CD14-positive monocyte (primary cell): ENCODE results near the gene PARP9. TPM values are rescaled to one million over a fixed set of nuclear protein-coding genes. Genes with fewer than 3 reads are reported as not detected.

ENCODE experiments used
- DNase-seq, 3 donors: peaks; one replicate each; pipeline ENCODE4 v3.0.0-alpha.2; 2011 to 2022
- H2AFZ ChIP-seq: 2 replicates; pipeline ENCODE4 v1.6.0; 2012; ENCODE audit warnings: mild to moderate bottlenecking, low read depth, low read length, inconsistent platforms; ENCODE audit not compliant: insufficient read depth, poor library complexity, severe bottlenecking
- H3K27ac ChIP-seq, 2 donors: 1 replicate in 1 of 2; 2 replicates in 1 of 2; pipeline ENCODE4 v1.5.1; 2012 to 2013; ENCODE audit warnings: low read length in 2 of 2, control low read depth in 1 of 2, inconsistent platforms in 1 of 2, low read depth in 1 of 2, mild to moderate bottlenecking in 1 of 2
- H3K27me3 ChIP-seq, 2 donors: one replicate each; pipeline versions ENCODE4 v1.6.0 to v1.6.1; 2011 to 2013; ENCODE audit warnings: low read length in 2 of 2; ENCODE audit not compliant: control insufficient read depth in 2 of 2, insufficient read depth in 2 of 2
- H3K36me3 ChIP-seq, 2 donors: replicated peaks in 1 of 2; 1 replicate in 1 of 2; 2 replicates in 1 of 2; pipeline versions ENCODE4 v1.5.1 to v1.6.1; 2012 to 2013; ENCODE audit warnings: low read length in 2 of 2, control low read depth in 1 of 2, inconsistent platforms in 1 of 2, mild to moderate bottlenecking in 1 of 2; ENCODE audit not compliant: insufficient read depth in 2 of 2, control insufficient read depth in 1 of 2
- H3K4me1 ChIP-seq, 2 donors: 1 replicate in 1 of 2; 2 replicates in 1 of 2; pipeline versions ENCODE4 v1.5.1 to v1.6.1; 2012 to 2013; ENCODE audit warnings: low read length in 2 of 2, control low read depth in 1 of 2, inconsistent platforms in 1 of 2, mild to moderate bottlenecking in 1 of 2, moderate library complexity in 1 of 2; ENCODE audit not compliant: insufficient read depth in 2 of 2, control insufficient read depth in 1 of 2
- H3K4me2 ChIP-seq: replicated peaks from 2 replicates; pipeline ENCODE3; 2012; ENCODE audit warnings: low read length, moderate library complexity, mild to moderate bottlenecking; ENCODE audit not compliant: poor library complexity, severe bottlenecking; ENCODE audit errors: extremely low read depth
- H3K4me3 ChIP-seq, 3 experiments: fragments of 200-600 bp in 1 of 3; sonication (generic) in 1 of 3; replicated peaks in 1 of 3; 1 replicate in 2 of 3; 2 replicates in 1 of 3; pipeline ENCODE4 v1.5.1; 2011 to 2013; ENCODE audit warnings: low read length in 3 of 3, mild to moderate bottlenecking in 3 of 3, control low read depth in 2 of 3, low read depth in 2 of 3, inconsistent platforms in 1 of 3, moderate library complexity in 1 of 3
- H3K79me2 ChIP-seq: 2 replicates; pipeline ENCODE4 v1.6.0; 2012; ENCODE audit warnings: mild to moderate bottlenecking, control low read depth, inconsistent platforms, low read length, moderate library complexity; ENCODE audit not compliant: insufficient read depth
- H3K9ac ChIP-seq: 2 replicates; pipeline ENCODE4 v1.6.0; 2017; ENCODE audit warnings: low read length, mild to moderate bottlenecking; ENCODE audit not compliant: insufficient read depth, poor library complexity, severe bottlenecking
- H3K9me3 ChIP-seq, 2 donors: replicated peaks in 1 of 2; 1 replicate in 1 of 2; 2 replicates in 1 of 2; pipeline versions ENCODE4 v1.5.1 to v1.6.1; 2012 to 2013; ENCODE audit warnings: low read length in 2 of 2, control low read depth in 1 of 2; ENCODE audit not compliant: control insufficient read depth in 1 of 2, insufficient read depth in 1 of 2
- H4K20me1 ChIP-seq: 2 replicates; pipeline ENCODE4 v1.6.0; 2012; ENCODE audit warnings: mild to moderate bottlenecking, low read length, control low read depth, moderate library complexity; ENCODE audit not compliant: insufficient read depth
- H3K27ac Mint-ChIP-seq, 7 donors: one replicate each; pipeline ENCODE4 v1.8.0; 2020; ENCODE audit warnings: mild to moderate bottlenecking in 7 of 7, mixed read lengths in 7 of 7, moderate library complexity in 6 of 7, inconsistent platforms in 2 of 7
- H3K27me3 Mint-ChIP-seq, 3 donors: one replicate each; pipeline ENCODE4 v1.8.0; 2021 to 2022; ENCODE audit warnings: low read depth in 3 of 3, mild to moderate bottlenecking in 3 of 3, mixed read lengths in 3 of 3, moderate library complexity in 3 of 3, inconsistent platforms in 1 of 3
- H3K36me3 Mint-ChIP-seq, 2 donors: one replicate each; pipeline ENCODE4 v1.8.0; 2020; ENCODE audit warnings: mixed read lengths in 2 of 2, inconsistent platforms in 1 of 2, mild to moderate bottlenecking in 1 of 2
- H3K4me1 Mint-ChIP-seq: one replicate; pipeline ENCODE4 v1.8.0; 2020; ENCODE audit warnings: mild to moderate bottlenecking, mixed read lengths
- H3K4me3 Mint-ChIP-seq, 2 donors: one replicate each; pipeline ENCODE4 v1.8.0; 2020; ENCODE audit warnings: mild to moderate bottlenecking in 2 of 2, mixed read lengths in 2 of 2, moderate library complexity in 1 of 2
- H3K9me3 Mint-ChIP-seq, 7 donors: one replicate each; pipeline ENCODE4 v1.8.0; 2020 to 2022; ENCODE audit warnings: mixed read lengths in 7 of 7, mild to moderate bottlenecking in 6 of 7, moderate library complexity in 6 of 7, inconsistent platforms in 2 of 7
- CTCF ChIP-seq: fragments of 200-600 bp; IDR thresholded peaks from one replicate; pipeline ENCODE4 v1.8.0; 2022; ENCODE audit warnings: antibody characterized with exemption, mild to moderate bottlenecking
- WGBS: methylation state at CpG from one replicate; pipeline ENCODE4 v1.1.5; 2013; ENCODE audit warnings: missing lambda C conversion rate; ENCODE audit not compliant: insufficient coverage; 5-methylcytosine and 5-hydroxymethylcytosine counted together
- intact Hi-C, 2 donors: fragments of 100-400 bp; cut with micrococcal nuclease; formaldehyde crosslinking; loops; one replicate each; pipeline versions ENCODE4 v1.15.0 to v1.15.1; 2023
- polyA plus RNA-seq, 3 donors: library from polyadenylated mRNA; depleted of rRNA in 1 of 3; unstranded in 2 of 3; stranded (reverse) in 1 of 3; fragments of 300-500 nt in 2 of 3; fragments of >200 nt in 1 of 3; fragmentation: Illumina TruSeq in 2 of 3; gene quantifications; 1 replicate in 2 of 3; 2 replicates in 1 of 3; pipeline ENCODE4 v1.2.3, GENCODE V29; 2012 to 2021

The PARP9 gene
- polyA plus RNA-seq, 3 donors = 31.4 to 43.3 (median 34.4) TPM

DNA sequence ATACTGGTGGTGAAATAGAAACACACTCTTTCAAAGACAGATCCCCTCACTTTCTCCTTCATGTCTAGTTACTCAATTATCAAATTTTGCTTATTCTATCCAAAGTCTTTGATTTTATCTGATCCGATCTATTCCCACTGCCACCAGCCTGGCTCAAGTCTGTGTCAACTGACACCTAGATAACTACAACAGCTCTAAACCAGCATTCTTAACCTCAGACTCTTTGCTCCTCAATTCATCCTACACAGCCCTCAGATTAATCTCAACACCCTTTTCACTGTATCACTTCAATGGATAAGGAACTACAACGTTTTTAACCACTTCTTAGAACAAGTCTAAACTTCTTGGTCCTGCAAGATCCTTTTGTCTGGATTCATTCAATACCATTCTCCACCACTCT, 58.4 kb downstream of the PARP9 start:
- Mint-ChIP-seq H3K4me1 (peaks cover 59% of the 10 kb centered on the region), H3K36me3 (peaks cover 0 to 18% of the 10 kb centered on the region in 2 donors), H3K27me3 (no peaks in the 10 kb centered on the region), H3K27ac (peak overlapping the region in 1 of 7 donors; percentile 21), H3K9me3 (peaks cover 0 to 4% (median 4%) of the 10 kb centered on the region in 7 donors), H3K4me3 (no peak overlapping the region)
- intact Hi-C loops = no loop called here
- Histone ChIP-seq H3K27ac (no peak overlapping the region), H3K4me1 (peaks cover 18 to 33% of the 10 kb centered on the region in 2 donors), H3K79me2 (peaks cover 98% of the 10 kb centered on the region), H3K27me3 (no peaks in the 10 kb centered on the region), H3K36me3 (no peaks in the 10 kb centered on the region), H4K20me1 (peaks cover 96% of the 10 kb centered on the region), H3K4me3 (no peak overlapping the region), H3K9ac (no peak overlapping the region), H3K4me2 (no peak overlapping the region), H3K9me3 (no peaks in the 10 kb centered on the region), H2AFZ (no peak overlapping the region)
- WGBS = 88% methylated on average over 1 of the region's 2 CpGs
- DNase-seq = no peak
- no peak for TF ChIP-seq CTCF

- Mint-ChIP-seq H3K27ac (peak overlapping the region; percentile 79 to 92 (median 82)), H3K36me3 (peaks cover 5 to 9% of the 10 kb centered on the region in 2 donors), H3K4me1 (peaks cover 69% of the 10 kb centered on the region), H3K4me3 (peak overlapping the region; percentile 69 to 84), H3K9me3 (no peaks in the 10 kb centered on the region), H3K27me3 (no peaks in the 10 kb centered on the region)
- Histone ChIP-seq H3K36me3 (no peaks in the 10 kb centered on the region), H3K9me3 (no peaks in the 10 kb centered on the region), H3K4me1 (peaks cover 22 to 54% of the 10 kb centered on the region in 2 donors), H3K9ac (no peak overlapping the region), H3K4me2 (peak overlapping the region; percentile 58), H3K27me3 (no peaks in the 10 kb centered on the region), H4K20me1 (peaks cover 68% of the 10 kb centered on the region), H3K4me3 (peak overlapping the region in 2 of 3 experiments; percentile 33 to 57), H2AFZ (no peak overlapping the region), H3K79me2 (peaks cover 98% of the 10 kb centered on the region), H3K27ac (peak overlapping the region; percentile 66 to 78)
- intact Hi-C loops = no loop called here
- no CpG with 5 or more reads among the region's 2 CpGs for WGBS
- no peak for DNase-seq
- TF ChIP-seq CTCF = no peak
These were observed 61.2 kb downstream of the PARP9 start for GRCh38 chr3:122502941-122503340.
